Stimulated activated naive CD8-positive, alpha-beta T cell treated with anti-CD3 and anti-CD28 coated beads, Interleukin-15, amount 100 ng/mL, for 72 hours (primary cell): ENCODE measurements around the gene ERN1.

ENCODE experiments used
- ATAC-seq: fragments of 150-1000 bp; cut with Tn5 transposase; 2 replicates; pipeline ENCODE4 v1.10.0; 2021; ENCODE audit warnings: mild to moderate bottlenecking, moderate library complexity
- DNase-seq, 2 donors: peaks; one replicate each; pipeline ENCODE4 v3.0.0; 2021 to 2022
- H3K27ac Mint-ChIP-seq, 2 donors: one replicate each; pipeline ENCODE4 v1.8.0; 2022; ENCODE audit warnings: mild to moderate bottlenecking in 2 of 2, mixed read lengths in 2 of 2, moderate library complexity in 2 of 2
- H3K27me3 Mint-ChIP-seq: one replicate; pipeline ENCODE4 v1.8.0; 2022; ENCODE audit warnings: mixed read lengths
- H3K4me1 Mint-ChIP-seq: one replicate; pipeline ENCODE4 v1.8.0; 2022; ENCODE audit warnings: mild to moderate bottlenecking, mixed read lengths
- H3K4me3 Mint-ChIP-seq, 2 donors: one replicate each; pipeline ENCODE4 v1.8.0; 2022; ENCODE audit warnings: mild to moderate bottlenecking in 2 of 2, mixed read lengths in 2 of 2, moderate library complexity in 1 of 2
- H3K9me3 Mint-ChIP-seq, 2 donors: one replicate each; pipeline ENCODE4 v1.8.0; 2022; ENCODE audit warnings: mixed read lengths in 2 of 2

Gene ERN1

DNA sequence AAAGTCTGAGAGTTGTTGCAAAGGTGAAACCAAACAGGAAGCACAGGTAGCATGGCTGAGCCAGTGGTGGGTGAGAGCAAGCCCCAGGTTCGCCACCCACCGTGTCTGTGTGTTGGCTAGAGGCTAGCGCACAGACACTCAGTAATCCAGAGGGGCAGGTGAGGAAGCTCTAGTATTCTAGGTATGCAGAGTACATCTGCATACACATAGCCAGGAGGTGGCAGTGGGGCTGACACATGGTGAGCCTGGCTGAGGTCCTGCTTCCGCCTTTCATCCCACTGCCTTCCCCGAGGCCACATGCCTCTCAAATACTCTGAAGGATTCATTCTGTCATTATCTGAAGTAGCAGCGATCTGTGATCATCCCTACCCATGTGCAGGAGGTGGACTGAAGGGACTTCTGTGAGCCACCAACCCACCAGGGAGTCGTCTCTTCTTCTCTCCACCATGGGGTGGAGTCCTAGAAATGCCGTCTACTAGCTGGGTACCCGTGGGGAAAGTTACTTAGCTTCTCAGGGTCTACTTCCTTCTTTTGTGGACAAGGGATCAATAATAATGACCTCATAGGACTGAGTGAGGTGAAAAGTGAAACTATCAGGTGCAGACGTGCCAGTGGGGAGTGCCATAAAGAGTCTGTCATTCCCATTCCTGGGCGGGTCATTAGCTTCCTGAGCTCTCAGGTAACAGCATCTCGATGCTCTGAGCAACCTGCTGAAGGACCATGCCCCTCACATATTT is 73.5 kb downstream of the ERN1 start:
- Mint-ChIP-seq H3K9me3 (no peaks in the 10 kb centered on the region), H3K27ac (no peak overlapping the region), H3K4me1 (peaks cover 46% of the 10 kb centered on the region), H3K4me3 (no peak overlapping the region), H3K27me3 (no peaks in the 10 kb centered on the region)
- no peak for ATAC-seq
- DNase-seq, result no peak

DNA sequence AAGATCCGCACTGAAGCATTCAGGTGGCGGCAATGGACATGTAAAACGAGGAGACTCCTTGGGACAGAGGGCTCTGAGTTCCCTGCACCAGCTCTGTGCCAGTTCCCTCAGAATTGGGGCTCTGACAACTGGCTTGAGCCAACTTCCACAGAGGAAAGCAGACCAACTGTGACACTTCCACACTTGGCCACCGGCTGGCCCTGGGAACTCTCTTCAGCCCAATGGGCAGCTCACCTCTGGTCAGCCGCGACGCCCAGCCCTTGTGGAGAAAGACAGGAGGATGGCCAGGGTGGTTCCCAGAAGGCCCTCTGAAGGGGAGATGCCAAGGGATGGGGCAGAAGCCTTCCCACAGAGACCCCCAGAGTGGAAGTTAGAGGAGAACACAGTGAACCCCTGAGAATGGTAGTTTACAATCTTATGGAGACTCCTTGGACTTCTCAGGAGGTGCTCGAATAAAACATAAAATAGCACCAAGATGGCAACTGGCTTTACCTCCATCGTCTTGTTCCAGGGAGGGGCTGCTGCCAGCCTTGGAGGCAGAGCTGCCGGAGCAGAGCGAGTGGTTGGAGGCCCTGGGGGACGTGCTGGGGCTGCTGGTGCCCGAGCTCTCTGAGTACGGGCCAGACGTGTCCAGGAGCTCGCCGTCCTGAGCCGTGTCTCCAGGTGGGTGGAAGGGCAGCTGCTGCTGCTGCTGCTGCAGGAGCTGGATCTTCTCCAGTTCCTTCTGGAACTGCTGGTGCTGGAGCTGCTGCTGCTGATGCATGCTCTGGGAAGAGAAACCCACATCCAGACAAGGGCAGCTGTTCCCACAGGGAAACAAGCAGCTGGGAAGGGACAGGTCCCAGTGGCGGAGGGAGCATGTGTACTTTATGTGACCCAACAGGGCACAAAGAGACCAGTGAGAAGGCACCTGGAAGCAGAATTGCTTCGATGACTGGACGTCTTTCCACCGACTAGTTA is 74.5 kb downstream of the ERN1 start:
- Mint-ChIP-seq H3K27me3 (no peaks in the 10 kb centered on the region), H3K4me3 (no peak overlapping the region), H3K4me1 (peaks cover 46% of the 10 kb centered on the region), H3K9me3 (no peaks in the 10 kb centered on the region), H3K27ac (peak overlapping the region in 1 of 2 donors; percentile 36)
- no peak for ATAC-seq
- no peak for DNase-seq

DNA sequence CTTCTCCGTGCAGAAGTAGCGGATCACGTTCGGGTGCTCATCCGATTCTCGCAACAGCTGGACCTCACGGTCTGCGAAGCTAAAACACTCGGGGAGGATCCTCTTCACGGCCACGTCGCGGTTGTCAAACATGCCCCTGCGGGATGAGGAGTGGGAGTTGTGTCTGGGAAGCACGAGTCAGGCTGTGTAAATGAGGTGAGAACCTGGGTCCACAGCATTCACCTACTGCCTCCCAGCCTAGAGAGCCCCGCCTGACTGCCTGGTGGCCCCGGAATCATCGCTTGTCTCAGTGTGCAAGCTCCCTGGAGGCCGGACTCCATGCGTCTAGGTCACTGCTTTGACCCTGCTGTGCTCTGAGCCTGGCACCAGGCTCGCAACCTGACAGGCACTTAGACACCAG is 75.6 kb downstream of the ERN1 start:
- no peak for DNase-seq
- Mint-ChIP-seq H3K4me3 (no peak overlapping the region), H3K27me3 (no peaks in the 10 kb centered on the region), H3K27ac (no peak overlapping the region), H3K4me1 (peaks cover 39% of the 10 kb centered on the region), H3K9me3 (no peaks in the 10 kb centered on the region)
- no peak for ATAC-seq

DNA sequence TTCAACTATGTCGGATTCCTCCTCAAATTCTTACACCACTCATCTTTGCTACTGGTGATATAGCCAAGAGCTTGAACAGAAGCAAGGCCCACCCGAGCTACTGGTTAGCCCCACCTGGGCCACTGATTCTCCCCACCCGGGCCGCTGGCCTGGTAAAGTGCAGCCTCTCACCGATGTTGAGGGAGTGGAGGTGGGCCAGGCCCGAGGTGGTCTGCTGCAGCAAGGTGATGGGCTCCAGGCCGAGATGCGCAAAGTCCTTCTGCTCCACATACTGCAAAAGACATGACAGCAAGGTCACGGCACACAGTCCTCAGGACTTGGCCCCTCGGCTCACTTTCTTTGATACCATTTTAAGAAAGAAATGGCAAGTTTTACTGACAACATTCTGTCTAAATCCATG is 76.8 kb downstream of the ERN1 start:
- DNase-seq, result no peak
- H3K4me1 Mint-ChIP-seq, result peaks cover 33% of the 10 kb centered on the region
- no peaks in the 10 kb centered on the region for H3K27me3 Mint-ChIP-seq
- ATAC-seq, result no peak
- H3K9me3 Mint-ChIP-seq, result no peaks in the 10 kb centered on the region
- H3K27ac Mint-ChIP-seq, result peak overlapping the region in 1 of 2 donors; percentile 61
- H3K4me3 Mint-ChIP-seq, result no peak overlapping the region

DNA sequence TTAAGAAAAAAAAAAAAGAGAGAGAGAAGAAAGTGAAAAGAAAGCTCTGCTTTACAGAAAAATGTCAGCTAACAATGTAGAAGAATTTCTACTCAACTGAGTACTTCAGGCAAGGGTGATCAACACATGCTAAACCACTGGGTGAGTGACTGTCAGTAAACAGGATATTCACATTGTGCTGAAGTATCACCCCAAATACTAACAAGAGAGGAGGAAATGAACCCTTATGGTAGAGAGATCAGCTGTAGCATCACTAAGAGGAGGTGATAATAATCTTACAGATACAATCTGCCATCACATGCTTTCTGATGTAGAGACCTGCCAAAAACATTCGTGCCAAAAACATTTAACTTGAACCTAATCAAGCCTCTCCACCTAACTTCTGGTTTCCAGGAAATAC is 78.8 kb downstream of the ERN1 start:
- H3K4me3 Mint-ChIP-seq, result no peak overlapping the region
- DNase-seq (no peak), ATAC-seq (peak; percentile 84)
- peak overlapping the region in 1 of 2 donors; percentile 79 for H3K27ac Mint-ChIP-seq
- H3K27me3 Mint-ChIP-seq, result no peaks in the 10 kb centered on the region
- H3K4me1 Mint-ChIP-seq, result peaks cover 24% of the 10 kb centered on the region
- H3K9me3 Mint-ChIP-seq, result no peaks in the 10 kb centered on the region

DNA sequence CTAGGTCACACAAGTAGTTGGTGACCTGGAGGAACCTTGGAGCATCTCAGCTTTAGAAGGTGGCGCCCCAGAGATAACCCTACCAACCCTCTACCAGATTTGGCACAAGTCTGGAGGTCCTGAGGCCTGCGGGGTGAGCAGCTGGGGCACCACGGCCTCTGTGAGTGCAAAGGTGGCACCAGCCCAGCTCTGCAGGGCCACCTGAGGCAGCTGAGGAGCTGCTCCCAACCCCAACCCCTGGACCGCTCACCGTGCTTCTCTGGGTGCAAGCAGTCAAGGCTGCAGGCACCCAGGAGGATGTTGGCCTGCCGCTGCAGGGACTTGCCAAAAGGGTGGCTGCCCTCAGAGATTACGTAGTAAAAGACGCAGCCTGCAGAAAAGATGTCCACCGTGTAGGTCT is 81.1 kb downstream of the ERN1 start:
- ATAC-seq (no peak), DNase-seq (no peak)
- no peaks in the 10 kb centered on the region for H3K9me3 Mint-ChIP-seq
- no peak overlapping the region for H3K27ac Mint-ChIP-seq
- H3K4me3 Mint-ChIP-seq, result no peak overlapping the region
- H3K4me1 Mint-ChIP-seq, result peaks cover 19% of the 10 kb centered on the region
- H3K27me3 Mint-ChIP-seq, result no peaks in the 10 kb centered on the region

DNA sequence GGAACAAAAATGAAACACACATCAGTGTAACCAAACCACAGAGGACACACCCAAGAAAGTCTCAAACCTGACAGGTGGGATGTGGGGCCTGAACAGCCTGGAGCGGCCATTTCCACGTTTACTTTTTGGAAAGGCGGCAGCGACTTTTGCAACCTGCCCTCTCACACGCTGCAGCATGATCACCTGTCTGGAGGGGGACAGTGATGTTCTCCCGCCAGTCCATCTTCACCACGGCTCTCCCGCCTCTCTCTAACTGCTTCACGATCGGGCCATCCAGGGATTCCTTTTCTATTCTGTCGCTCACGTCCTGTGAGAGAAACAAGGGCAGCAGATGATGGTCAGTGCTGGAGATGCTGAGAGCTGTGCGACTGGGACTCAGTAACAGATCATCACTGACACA is 84.8 kb downstream of the ERN1 start:
- no peak for DNase-seq
- ATAC-seq, result no peak
- H3K9me3 Mint-ChIP-seq, result no peaks in the 10 kb centered on the region
- H3K4me3 Mint-ChIP-seq, result no peak overlapping the region
- H3K27me3 Mint-ChIP-seq, result no peaks in the 10 kb centered on the region
- H3K4me1 Mint-ChIP-seq, result peaks cover 7% of the 10 kb centered on the region
- H3K27ac Mint-ChIP-seq, result peak overlapping the region; percentile 49 to 57

DNA sequence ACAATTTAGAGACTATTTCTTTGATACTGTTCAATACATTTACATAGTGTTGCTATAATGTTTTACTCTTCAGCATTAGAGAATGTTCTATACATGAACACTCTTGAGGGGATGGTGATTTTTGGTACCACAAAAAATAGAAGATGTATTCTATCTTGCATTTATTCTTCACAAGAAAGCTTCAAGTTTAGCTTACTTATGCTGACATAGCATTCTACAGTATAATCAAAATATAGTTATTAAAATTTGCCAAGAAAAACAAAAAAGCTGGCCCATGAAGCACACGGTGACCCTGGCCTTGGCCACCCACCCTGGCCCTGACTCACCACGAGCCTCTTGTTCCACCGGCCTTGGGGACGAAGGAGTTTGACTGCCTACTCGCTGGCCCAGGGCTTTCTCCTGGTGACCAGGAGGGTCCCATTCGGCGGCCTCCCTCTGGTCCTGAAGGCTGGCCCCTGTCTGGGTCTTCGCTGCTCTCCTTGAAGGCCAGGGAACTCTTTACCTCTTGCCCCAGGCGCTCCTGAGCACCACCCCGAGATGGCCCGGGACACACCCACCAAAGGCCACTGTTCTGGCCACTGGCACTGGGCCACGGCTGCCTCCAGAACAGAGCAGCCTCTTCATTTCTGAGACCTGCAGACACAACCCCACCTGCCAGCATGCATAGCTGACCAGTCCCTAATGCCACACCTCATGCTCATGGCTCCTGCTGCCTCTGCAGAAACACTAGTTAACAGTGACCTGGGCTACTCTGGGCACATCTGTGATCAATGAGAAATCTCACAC is 87.1 kb downstream of the ERN1 start:
- Mint-ChIP-seq H3K27ac (peak overlapping the region in 1 of 2 donors; percentile 60), H3K4me3 (no peak overlapping the region), H3K9me3 (no peaks in the 10 kb centered on the region), H3K4me1 (peaks cover 6% of the 10 kb centered on the region), H3K27me3 (no peaks in the 10 kb centered on the region)
- no peak for DNase-seq
- ATAC-seq, result no peak

DNA sequence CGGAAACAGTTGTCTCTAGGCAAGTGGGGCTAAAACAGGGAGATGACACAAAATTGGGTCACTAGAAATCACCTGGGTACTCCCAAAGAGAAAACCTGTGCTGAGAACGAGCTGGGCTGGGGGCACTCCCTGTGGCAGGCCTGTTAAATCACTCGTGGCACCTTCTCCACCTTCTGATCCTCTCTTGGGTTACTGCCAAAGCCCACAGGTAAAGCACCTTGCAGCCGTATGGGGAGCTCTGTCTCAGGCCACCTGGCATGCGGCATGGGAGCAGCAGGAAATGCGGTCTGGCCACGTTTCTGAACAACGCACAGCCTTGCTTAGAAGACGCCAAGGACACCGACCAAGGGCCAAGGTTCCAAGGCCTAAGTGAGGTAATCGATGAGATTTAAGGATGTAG is 88.0 kb downstream of the ERN1 start:
- Mint-ChIP-seq H3K27ac (no peak overlapping the region), H3K4me1 (peaks cover 6% of the 10 kb centered on the region), H3K9me3 (no peaks in the 10 kb centered on the region), H3K4me3 (no peak overlapping the region), H3K27me3 (no peaks in the 10 kb centered on the region)
- DNase-seq (no peak), ATAC-seq (no peak)

DNA sequence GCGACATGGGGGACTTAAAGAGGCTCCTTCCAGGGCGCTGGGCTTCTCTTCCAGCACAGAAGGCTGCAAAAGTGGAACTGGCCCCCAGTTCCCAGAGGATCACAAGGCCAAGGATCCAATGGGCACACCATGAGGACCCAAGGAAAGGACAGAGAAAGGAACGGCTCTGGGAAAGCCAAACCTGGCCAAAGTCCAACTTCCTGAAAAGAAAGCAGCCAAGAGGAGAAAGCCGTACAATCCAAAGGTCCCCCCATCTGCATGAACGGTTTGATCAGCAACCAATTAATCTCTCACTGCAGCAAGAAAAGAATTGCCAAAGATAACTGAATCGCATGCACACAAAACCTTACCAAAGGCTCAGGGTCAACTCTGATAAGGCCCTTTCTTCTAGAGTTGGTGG is 89.7 kb downstream of the ERN1 start:
- DNase-seq (no peak), ATAC-seq (no peak)
- peaks cover 6% of the 10 kb centered on the region for H3K4me1 Mint-ChIP-seq
- H3K27ac Mint-ChIP-seq, result no peak overlapping the region
- no peak overlapping the region for H3K4me3 Mint-ChIP-seq
- no peaks in the 10 kb centered on the region for H3K27me3 Mint-ChIP-seq
- no peaks in the 10 kb centered on the region for H3K9me3 Mint-ChIP-seq

DNA sequence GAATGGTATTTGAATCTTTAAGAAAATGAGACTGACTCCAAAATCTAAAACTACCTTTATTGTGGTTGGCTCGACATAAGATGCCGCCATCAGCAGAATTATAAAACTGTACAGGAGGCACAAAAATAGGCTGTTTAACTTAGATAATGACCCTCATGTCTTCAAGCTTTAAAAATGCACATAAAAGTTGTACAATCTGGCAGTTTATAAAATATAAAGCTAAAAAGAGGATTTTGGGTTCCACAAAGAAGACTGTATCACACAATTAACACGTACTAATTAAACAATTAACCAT is 90.9 kb downstream of the ERN1 start:
- DNase-seq, result no peak
- no peak overlapping the region for H3K4me3 Mint-ChIP-seq
- H3K4me1 Mint-ChIP-seq, result peaks cover 6% of the 10 kb centered on the region
- H3K27me3 Mint-ChIP-seq, result no peaks in the 10 kb centered on the region
- H3K27ac Mint-ChIP-seq, result no peak overlapping the region
- H3K9me3 Mint-ChIP-seq, result no peaks in the 10 kb centered on the region
- no peak for ATAC-seq

DNA sequence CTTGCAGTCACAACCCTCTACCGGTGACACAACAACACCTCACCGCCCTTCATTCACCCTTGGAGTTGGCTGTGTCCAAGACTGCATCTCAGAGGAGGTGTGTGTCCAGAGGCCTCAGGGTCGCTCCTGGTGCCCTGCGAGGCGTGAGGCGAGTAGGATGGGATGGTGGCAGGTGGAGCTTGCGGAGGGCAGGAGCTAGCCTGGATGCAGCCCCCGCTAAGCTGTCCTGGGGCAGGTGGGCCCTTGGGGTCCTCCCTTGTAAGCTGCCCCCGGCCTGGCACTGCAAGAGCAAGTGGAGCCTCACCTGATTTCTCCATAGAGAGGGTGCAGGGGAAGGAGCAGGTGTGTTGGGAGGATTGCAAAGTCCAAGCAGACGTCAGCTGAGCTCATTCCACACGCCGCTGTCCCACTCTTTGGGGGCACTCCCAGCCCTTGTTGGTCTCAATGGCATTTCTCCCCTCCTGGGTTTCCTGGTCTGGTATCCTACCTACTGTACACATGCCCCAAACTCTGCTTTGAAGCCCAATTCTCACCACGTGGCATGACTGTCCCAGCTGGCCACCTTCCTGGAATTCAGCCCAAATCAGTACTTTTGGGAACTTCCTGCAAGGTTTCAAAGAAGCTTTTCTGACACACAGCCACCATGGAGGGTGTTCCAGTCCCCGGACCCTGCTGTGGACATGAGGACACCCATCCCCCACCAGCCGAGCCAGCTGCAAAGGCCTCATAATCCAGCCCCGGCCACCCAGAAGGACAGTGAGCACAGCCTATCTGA is 91.4 kb downstream of the ERN1 start:
- Mint-ChIP-seq H3K27me3 (no peaks in the 10 kb centered on the region), H3K4me3 (no peak overlapping the region), H3K27ac (no peak overlapping the region), H3K4me1 (peaks cover 6% of the 10 kb centered on the region), H3K9me3 (no peaks in the 10 kb centered on the region)
- DNase-seq (no peak), ATAC-seq (no peak)

DNA sequence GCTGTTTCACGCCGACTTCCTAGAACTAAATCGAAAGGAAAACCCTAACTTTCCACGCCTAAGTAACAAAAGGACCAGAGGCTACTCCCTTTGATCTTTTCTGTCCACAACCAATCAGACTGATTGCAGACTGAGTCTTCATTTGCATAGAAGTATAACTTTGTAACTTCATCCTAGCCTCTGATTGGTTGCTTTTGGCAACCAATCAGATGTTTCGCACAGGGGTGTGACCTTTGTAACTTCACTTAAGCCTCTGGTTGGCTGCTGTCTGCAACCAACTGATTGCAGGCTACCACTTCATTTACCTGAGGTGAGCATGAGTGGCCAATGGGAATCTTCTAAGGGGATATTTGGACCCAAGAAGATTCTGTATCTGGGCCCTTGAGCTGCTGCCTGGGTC is 92.1 kb downstream of the ERN1 start:
- DNase-seq (no peak), ATAC-seq (no peak)
- Mint-ChIP-seq H3K4me1 (peaks cover 6% of the 10 kb centered on the region), H3K9me3 (no peaks in the 10 kb centered on the region), H3K27me3 (no peaks in the 10 kb centered on the region), H3K27ac (no peak overlapping the region), H3K4me3 (no peak overlapping the region)

DNA sequence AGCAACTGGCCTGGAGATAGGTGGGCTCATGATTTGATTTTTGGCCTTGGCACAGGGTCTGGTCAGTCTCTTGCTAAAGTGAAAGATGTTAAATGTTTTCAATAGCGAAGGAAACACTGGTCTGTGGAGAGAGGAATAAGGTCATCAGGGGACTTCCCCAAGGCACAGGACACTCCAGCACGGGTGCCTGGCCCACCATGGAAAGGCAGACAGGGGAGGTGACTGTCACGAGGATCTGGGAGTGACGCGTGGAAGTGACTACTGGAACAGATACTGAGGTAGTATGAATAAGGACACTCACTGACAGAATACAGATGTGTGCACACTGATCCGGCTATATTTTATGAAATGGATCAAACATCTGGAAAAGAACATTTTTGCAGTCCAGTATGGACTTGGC is 92.8 kb downstream of the ERN1 start:
- H3K4me1 Mint-ChIP-seq, result peaks cover 5% of the 10 kb centered on the region
- no peak overlapping the region for H3K4me3 Mint-ChIP-seq
- H3K9me3 Mint-ChIP-seq, result no peaks in the 10 kb centered on the region
- H3K27ac Mint-ChIP-seq, result peak overlapping the region in 1 of 2 donors; percentile 38
- H3K27me3 Mint-ChIP-seq, result no peaks in the 10 kb centered on the region
- ATAC-seq, result no peak
- no peak for DNase-seq

DNA sequence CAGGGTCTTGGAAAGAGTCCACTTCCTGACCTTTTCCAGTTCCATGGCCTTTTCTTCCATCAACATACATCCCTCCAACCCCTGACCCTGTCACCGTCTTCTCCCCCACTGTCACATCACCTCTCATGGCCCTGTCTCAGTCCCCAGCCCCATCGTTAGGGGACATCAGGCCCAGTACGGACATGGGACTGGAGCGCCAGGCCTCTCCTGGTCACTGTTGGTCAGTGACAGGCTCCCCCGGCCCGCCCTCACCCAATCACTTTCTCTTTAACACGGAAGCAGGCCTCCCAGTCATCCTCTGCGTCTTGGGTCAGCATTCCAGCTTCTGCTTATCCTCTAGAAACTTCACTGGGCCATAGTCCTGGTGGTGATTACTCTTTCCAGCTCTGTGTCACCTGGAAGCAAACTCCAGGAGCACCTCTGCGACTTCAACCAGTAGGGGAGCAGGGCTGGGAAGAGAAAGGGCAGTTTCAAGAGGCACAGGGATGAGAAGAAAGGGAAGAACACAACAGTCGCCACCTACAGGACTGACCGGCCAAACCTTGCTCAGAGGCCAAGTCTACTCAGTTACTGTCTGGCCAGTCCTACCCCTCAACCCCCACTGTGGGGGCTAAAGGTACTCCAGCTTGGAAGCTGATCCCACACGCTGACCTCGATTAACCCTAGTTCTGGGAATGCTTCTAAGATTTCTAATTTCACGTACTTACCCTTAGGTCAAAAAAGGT is 93.6 kb downstream of the ERN1 start:
- ATAC-seq, result no peak
- H3K27me3 Mint-ChIP-seq, result no peaks in the 10 kb centered on the region
- no peaks in the 10 kb centered on the region for H3K4me1 Mint-ChIP-seq
- no peak for DNase-seq
- H3K9me3 Mint-ChIP-seq, result no peaks in the 10 kb centered on the region
- no peak overlapping the region for H3K4me3 Mint-ChIP-seq
- H3K27ac Mint-ChIP-seq, result no peak overlapping the region
